ENCODE measurements around the gene MYOZ2.

MYOZ2 gene

DNA sequence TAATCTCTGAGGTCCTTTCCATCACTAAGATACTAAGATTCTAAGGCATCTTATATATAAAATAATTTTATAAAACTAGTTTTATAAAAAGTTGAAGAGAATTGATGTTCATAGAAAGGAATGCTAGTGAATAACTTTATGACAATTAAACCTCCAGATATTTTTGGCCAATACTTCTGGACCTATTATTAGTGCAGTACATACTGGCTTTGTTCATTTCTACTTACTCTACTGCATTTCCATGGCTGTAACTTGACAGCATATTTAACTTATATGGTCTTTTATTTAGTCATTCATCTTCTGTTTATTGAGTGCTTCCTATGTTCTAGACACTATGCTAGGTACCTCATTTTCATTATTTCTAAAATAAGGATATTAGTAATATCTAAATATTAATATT lies 70.1 kb downstream of the MYOZ2 start:
- no peak for DNase-seq

DNA sequence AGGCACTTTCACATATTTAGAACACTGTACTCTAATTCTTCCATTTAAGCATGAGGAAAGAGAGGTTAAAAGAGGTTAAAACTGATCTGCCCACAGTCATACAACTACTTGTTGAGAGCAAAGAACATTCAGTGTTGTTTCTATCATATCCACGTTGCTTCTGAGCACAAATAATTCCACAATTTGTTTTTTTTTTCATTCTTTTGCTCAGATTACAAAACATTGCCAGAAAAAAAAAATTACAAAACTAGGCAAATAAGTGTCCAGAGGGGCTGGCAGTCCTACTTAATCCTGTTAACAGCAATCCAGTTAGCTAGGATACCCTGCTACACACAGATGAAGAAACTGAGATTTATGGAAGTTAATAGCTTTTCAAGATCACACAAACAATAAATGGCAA lies 70.5 kb downstream of the MYOZ2 start:
- DNase-seq = no peak

DNA sequence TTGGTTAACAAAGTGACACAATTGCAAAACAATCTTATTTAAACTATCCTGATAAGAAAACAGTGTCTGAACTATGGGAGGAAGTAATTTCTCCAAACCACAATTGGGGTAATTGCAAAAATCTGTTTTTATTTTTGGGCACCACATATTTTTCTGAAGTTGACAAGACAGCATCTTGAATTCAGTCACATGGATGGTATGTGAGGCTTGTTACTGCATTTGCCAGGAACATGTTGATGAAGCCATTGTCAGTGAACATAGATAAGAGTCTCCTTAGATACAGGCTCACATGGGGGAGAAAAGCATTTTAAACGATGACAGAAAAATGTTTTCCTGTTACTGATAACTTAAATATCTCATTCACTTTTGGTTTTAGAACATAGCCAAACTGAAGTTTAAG lies 71.4 kb downstream of the MYOZ2 start:
- peak; percentile 83 for DNase-seq

DNA sequence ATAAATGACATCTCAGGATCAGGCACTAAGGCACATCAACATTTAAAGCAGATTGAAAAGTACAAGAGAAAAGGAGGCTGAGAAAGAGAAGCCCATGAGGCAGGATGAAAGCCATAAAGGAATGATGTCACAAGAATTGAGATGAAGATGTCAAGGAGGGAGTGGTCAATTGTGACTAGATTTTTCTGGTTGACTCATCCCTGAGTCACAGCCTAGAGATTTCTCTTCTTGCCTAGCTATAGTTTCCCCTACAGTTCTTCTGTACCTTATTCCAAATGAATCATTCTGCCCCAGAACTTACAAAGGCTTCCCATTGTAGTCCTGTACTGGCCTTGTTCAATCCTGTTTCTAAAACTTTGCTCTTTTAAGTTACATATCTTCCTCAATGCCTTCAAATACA lies 73.4 kb downstream of the MYOZ2 start:
- DNase-seq = peak; percentile 97

DNA sequence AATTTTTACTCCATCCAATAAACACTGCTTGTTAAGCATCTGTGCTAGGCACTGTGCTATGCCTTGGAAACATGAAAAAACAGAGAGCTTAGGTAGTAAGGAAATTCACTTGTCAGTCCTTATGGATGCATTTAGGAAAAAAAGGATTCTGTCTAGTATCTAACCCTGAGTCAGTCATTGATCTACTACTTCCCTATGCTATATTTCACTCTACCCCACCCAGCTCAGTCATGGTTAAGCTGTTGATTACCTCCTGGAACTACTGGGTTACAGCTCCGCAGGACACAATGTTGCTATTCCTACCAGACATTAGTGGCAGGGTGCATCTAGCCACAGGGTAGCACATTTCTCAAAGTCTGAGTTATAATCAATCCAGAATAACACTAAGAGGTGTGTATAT lies 74.0 kb downstream of the MYOZ2 start:
- no peak for DNase-seq

DNA sequence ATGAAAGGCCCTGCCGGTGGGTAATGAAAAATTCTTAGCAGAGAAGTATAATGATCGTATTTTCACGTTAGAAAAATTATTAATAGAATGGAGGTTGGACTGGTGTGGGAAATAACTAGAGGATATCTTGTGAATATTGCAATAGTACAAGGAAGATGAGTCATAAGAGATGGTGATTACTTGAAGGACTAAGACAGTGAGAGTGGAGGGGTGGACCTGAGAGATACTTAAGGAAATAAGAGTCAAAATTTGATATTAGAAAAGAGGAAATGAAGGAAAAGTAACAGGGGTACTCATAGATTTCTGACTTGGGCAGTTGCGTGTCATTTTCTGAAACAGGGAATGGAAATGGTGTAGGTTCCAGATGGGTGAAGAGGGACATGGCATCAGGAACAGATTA lies 75.1 kb downstream of the MYOZ2 start:
- DNase-seq = peak; percentile 39

DNA sequence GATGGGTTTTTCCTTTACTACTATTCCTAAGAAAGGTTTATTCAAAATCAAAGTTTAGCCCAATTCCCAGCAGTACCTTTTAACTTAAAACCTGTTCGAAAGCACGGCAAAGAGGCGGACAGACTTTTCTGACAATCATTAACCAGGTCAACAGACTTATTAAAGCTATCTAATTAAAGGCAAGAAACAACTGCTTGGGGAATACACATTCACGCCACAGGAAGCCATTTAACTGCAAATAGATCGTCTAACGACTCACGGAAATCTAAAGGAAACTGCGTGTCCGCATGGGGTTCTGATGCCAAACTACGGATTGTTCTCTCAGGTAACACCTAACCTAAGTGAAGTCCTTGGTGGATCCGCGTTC lies 76.2 kb downstream of the MYOZ2 start:
- DNase-seq = no peak

DNA sequence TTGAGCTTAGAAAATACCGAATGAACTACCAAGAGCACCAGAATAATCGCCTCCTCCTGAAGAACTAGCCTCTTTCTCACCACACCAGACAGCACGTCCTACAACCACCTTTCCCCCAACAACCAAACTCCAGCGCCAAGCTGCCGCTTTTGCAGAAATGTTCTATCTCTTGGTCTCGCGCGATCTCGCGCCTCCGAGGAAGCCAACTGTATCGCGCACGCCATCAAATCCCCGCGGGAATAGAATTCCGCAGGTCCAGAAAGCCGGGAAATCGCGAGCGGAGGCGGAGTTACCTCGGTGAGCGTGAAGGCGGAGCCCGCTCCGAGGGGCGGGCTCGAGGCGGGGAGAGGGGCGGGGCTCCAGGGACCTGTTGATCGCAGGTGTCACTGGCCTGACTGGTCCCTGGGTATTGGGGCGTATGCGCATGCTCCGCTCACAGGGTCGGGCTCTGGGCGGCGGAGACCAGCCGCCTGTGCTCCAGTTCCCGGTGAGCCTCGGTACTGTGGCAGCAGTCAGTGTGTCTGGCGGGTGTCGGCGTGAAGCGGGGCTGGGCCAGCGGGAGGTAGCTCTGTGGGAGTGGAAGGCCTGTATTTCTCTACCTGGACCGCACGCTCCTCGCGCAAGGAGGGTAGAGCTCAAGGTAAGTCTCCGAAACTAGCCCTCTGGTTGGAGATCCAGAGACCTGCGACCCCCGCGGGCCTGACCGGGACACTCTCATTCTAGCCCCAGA lies 76.8 kb downstream of the MYOZ2 start, which contains the start of gene USP53:
Gene USP53 (plus strand): TSS at position 480 of the 730 bp plus-strand sequence. CDS start 27,047 bp downstream, outside the sequence.
- DNase-seq = peak; percentile 99

DNA sequence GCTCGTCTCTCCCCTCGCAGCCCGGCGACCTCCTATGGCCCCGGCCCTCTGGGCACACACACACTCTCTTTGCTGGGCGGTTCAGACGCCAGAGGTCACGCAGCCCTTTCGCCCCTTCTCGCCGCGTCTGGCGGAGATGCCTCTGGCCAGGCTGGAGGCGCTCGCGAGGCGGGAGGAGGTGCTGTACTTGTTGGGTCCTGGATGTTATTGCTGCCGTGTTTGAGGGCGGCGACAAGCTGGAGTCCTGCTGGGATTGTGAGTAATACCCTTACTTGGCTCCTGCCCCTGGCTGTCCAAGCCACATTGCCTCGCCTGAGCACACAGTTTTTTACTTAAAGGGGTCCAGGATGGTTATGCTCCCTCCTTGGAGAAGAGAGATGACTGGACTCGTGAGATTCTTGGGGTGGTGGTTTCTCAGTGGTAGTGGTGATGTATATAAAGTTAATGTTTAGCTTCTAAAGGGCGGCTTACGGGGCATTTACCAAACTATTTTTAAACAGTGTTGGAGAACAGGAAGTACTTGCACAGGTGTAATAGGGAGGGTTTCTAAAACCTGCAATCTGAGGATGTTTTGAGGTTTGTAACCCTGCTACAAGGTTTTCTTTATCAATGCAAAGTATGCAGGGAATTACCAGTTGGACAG lies 77.5 kb downstream of the MYOZ2 start:
- DNase-seq = peak; percentile 92

DNA sequence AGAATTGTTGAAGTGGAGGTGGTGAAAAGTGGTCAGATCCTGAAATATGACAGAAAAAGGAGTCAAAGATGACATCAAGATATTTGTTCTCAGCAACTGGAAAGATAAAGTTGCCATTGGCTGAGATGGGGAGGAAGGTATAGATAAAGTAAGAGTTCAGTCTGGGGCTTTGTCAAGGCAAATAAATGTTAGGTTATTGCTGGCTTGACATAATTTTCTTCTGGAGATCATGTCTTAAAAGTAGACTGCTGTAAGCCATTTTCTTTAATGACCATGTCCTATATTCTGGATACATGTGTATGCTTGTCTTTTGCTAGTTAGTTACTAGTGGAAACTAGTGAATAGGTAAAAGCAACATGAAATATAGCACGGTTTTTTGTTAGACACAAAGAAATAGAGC lies 82.5 kb downstream of the MYOZ2 start:
- no peak for DNase-seq

DNA sequence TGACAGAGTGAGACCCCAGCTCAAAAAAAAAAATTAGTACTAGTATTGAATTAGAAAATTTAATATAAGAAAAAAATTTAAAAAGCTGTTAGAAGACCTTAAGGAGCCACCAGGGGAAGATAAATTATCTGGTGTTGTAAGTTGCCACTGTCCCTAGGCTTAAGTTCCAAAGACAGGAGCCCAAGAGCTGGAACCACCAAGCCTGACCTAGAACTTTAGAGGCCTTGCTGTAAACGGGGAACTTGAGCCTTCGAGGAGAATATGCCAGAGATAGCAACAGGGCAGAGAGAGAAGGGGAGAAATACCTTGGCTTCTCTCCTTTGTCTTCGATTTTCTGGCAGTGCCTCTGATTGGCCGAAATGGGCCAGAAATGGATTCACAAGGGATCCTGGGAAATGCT lies 85.8 kb downstream of the MYOZ2 start:
- DNase-seq = no peak

DNA sequence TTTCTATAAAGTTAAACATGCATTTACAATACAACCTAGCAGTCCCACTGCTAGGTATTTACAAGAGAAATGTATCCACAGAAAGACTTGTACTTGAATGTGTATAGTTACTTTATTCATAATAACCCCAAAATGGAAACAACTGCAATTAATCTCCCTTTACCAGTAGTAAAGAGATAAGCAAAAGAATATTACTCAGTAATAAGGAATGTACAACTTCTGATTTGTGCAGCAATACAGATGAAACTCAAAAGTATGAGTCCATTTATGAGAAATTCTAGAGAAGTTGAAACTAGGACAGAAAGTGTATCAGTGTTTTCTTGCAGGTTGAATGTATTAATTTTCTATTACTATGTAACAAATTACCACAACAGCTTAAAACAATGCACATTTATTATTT lies 92.1 kb downstream of the MYOZ2 start:
- peak; percentile 39 for DNase-seq

DNA sequence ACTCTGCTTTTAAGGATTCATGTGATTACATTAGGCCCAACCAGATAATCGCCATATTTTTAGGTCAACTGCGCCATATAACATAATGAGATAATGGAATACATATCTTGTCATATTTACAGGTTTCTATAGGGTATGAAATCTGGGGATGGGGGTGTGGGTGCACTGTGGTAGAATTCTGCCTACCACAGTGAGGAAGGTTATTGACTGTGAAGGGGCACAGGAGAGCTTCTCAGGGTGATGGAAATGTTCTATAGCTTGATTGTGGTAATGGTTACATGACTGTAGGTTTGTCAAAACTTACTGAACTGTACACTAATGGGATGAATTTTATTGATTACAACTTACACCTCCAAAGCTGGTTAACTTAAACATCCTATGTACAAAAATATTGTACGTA lies 92.8 kb downstream of the MYOZ2 start:
- DNase-seq = no peak

DNA sequence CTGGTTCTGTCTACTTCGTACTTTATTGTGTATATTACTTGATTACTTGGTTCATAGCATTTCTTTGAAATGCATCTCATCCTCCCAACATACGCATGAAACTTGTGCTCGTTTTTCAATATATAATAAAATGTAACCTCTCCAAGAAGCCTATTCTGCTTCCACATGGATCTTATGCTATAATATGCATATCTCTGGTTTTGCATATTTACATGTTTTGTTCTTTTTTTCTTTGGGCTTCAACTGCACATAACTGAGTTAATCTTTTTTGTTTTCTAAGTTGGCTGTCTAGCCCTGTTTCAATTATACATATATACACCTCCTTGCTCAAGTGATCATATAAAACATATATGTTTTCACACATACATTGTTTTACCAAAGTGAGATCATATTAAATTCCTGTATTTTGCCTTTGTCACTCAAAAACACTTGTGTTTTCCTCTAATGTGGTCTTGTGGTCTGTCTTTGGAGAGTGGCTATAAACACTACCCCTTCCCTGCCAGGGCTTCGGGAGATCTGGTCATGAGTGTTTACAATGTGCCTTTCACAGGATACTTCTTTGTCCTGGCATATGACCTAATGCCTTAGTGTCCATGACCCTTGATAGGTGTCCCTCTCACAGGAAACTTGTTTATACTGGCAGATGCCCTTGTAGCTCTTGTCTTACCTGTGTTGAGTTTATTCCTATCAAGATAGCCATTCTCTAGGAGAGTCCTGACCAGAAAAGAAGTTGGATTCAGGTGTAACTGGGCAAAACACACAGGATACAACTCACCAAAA lies 94.5 kb downstream of the MYOZ2 start:
- no peak for DNase-seq

DNA sequence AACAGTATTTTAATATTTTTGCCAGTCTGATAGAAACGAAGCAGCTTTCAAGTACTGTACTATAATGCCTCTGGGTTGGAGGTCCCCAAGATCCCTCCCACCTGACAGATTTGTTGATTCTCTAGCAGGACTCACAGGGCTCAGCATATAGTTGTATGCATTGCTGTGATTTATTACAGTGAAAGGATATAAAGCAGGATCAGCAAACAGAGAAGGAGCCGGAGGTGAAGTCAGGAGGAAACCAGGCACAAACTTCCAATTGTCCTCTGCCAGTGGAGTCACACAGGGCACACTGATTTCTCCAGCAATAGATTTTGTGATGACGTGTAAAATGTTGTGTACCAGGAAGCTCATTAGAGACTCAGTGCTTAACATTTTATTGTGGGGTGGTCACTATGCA lies 95.9 kb downstream of the MYOZ2 start:
- DNase-seq = no peak

DNA sequence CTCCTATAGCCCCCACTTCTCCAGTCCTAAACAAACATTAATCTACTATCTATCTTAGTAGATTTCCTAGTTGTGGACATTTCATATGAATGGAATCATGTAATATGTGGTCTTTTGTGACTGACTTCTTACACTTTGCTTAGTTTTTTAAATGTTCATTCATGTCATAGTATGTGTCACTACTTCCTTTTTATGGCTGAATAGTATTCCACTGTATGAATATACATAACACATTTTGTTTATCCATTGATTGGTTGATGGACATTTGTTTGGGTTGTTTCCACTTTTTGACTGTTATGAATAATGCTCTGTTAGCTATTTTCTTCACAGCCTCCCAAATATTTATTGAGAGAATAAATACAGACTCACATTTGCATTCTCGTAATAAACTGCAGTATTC lies 96.7 kb downstream of the MYOZ2 start:
- no peak for DNase-seq

DNA sequence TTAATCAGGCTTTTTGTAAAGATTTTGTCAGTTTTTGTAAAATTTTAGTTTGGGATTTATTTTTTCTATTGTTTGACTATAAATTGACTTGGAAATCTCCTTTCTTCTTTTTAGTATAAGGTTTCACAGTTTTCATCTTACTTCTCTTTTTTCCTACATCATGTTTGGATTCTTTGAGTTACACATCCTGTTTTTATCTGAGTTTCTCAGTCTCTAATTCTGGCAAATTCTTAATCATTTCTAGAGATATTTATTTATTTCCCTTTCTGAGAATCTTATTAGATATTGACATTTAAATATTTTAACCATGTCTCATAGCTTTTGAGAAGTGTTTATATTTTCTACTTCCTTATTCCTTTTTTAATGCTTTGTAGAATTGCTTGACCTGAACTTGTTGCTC lies 97.6 kb downstream of the MYOZ2 start:
- no peak for DNase-seq

DNA sequence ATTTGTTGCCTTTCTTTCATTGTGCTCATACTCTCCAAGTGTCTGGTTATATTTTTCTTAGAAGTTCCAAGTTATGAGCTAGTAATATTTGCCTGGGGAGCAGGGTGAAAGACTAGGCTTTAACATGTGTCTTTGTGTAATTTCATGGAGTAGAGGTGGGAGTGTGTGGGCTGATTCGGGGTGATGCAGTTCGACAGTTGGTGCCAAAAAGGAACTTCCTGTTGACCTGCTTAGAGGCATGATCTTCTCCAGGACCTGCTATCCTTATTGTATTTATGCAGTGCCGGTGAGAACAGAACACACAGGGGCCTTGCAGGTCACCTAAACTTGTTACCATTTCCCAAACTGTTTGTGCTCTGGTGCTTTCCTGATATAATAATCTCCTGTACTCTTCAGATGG lies 98.1 kb downstream of the MYOZ2 start:
- peak; percentile 15 for DNase-seq

DNA sequence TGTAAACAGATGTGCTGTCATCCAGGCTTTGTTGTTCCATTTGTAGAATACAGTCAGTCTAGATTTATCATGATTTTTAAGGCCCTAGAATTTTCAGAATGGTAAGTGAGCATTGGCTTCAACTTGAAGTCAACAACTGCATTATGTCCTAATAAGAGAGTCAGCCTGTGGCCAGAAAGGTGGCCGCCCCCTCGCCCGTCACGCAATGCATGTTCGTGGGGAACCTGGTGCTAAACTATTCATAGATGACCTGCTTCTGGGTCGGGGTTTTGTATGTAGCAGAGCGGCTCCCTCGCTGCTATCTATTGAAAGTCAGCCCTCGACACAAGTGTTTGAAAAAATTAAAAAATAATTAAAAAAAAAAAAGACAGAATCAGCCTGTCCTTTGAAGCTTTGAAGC lies 101.6 kb downstream of the MYOZ2 start:
- DNase-seq = no peak

Data from fibroblast of skin of right biceps (primary cell).